GM12892 (cell line): ENCODE measurements around the gene TMOD3.
A peak's percentile ranks its signal among the peaks of the same experiment; 100 is the strongest.

ENCODE experiments used
- DNase-seq: peaks from one replicate; pipeline ENCODE4 v3.0.0; 2011; ENCODE audit not compliant: insufficient read length
- FAIRE-seq: peaks from 2 replicates; lab custom pipeline; 2011; peaks lifted over from hg19 to GRCh38; lab: Jason Lieb, UNC
- POLR2A ChIP-seq: IDR thresholded peaks from 2 replicates; pipeline ENCODE4 v1.6.1; 2011; ENCODE audit warnings: low read depth, low read length, control low read depth
- POLR2AphosphoS5 ChIP-seq: IDR thresholded peaks from 2 replicates; pipeline ENCODE4 v1.6.1; 2011; ENCODE audit warnings: low read depth, low read length, control low read depth
- TAF1 ChIP-seq: IDR thresholded peaks from 2 replicates; pipeline ENCODE4 v1.6.1; 2011; ENCODE audit warnings: low read depth, mild to moderate bottlenecking, control low read depth, low read length, borderline replicate concordance

Gene TMOD3

GRCh38 chr15:51833772-51834171 lies 4.3 kb downstream of the TMOD3 start:
- no peak for DNase-seq
- FAIRE-seq = no peak
- TF ChIP-seq TAF1 (no peak), POLR2AphosphoS5 (no peak), POLR2A (no peak)

GRCh38 chr15:51837792-51838251 lies 8.4 kb downstream of the TMOD3 start:
- no peak for TF ChIP-seq POLR2A
- FAIRE-seq (no peak), DNase-seq (no peak)

DNA sequence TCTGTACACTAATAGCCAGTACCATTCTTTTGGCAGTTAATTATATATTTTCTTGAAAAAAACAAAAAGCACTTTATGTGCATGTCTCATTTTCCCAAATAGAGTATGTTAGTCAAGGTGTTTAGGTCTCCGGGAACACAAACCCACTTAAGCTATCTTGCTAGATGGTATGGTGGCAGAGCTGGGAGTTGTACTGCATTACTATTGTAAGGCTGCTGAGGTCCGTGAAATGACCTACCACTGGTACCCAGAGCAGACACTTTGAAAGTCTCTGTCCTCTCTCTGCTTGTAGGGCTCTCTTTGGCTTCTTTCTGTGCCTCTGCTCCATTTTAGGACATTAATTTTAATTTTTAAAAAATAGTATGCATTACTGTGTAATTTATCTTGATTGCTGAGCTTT lies 8.8 kb downstream of the TMOD3 start:
- DNase-seq (no peak), FAIRE-seq (no peak)
- TF ChIP-seq POLR2A = no peak
- TF ChIP-seq POLR2AphosphoS5 = no peak
- no peak for TF ChIP-seq TAF1

DNA sequence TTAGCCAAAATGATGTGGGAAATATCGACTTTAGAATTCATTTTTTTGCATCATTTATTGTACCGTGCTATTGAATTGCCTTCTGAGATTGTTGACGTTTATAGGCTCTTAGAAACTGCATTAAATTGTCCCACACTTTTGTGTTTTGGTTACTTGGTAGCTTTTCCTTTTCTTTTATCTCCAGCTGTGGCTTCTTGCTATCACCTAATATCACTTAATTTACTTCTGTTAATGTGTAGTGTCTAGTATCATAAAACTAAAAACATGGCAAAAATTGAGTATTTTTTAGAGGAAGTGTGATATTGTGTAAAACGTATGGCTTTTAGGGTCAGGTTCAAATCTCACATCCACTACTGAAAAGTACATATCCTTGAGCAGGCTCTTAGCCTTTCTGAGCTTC lies 11.2 kb downstream of the TMOD3 start:
- FAIRE-seq (no peak), DNase-seq (no peak)
- TF ChIP-seq POLR2A (no peak), TAF1 (no peak), POLR2AphosphoS5 (no peak)

DNA sequence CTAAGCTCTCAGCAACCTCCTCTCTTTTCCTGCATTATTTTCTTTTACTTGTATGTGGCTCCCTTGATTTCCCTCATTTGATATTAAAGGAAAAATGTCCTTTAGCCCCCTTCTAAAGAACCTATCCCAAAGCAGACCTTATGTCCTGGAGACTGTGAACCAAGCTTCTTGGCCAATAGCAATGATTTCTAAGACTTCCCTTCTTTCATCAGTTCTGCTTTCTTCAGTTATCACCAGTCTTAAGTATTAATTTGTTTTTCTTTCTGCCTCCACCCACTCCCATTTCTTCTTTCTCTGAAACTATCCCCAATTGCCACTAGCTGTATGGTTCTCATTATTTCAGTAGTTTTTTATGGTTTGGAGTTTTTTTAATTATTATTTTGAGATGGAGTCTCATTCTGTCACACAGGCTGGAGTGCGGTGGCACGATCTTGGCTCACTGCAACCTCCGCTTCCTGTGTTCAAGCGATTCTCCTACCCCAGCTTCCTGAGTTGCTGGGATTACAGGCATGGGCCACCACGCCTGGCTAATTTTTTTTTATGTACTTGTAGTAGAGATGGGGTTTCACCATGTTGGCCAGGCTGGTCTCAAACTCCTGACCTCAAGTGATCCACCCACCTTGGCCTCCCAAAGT lies 12.1 kb downstream of the TMOD3 start:
- FAIRE-seq (no peak), DNase-seq (no peak)
- TF ChIP-seq TAF1 (no peak), POLR2AphosphoS5 (no peak)

DNA sequence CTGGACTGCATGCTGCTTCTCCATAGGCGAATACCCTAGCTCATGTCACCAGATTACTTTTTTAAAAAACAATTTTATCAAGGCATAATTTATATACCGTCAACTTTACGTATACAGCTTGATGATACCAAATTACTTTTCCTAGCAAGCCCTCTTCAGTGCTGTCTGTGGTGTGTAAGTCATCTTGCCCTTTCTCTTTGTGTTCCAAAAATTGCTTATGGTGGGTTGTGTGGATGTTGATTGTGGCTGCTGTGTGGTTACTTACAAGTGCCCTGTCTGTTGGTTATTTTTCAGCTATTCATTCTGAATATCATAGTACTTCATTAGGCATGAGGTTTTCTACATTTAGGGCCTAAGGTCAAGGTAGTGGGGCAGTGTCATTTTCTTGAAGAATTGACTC lies 12.8 kb downstream of the TMOD3 start:
- FAIRE-seq (no peak), DNase-seq (no peak)
- TF ChIP-seq POLR2AphosphoS5 = no peak
- no peak for TF ChIP-seq POLR2A
- no peak for TF ChIP-seq TAF1

DNA sequence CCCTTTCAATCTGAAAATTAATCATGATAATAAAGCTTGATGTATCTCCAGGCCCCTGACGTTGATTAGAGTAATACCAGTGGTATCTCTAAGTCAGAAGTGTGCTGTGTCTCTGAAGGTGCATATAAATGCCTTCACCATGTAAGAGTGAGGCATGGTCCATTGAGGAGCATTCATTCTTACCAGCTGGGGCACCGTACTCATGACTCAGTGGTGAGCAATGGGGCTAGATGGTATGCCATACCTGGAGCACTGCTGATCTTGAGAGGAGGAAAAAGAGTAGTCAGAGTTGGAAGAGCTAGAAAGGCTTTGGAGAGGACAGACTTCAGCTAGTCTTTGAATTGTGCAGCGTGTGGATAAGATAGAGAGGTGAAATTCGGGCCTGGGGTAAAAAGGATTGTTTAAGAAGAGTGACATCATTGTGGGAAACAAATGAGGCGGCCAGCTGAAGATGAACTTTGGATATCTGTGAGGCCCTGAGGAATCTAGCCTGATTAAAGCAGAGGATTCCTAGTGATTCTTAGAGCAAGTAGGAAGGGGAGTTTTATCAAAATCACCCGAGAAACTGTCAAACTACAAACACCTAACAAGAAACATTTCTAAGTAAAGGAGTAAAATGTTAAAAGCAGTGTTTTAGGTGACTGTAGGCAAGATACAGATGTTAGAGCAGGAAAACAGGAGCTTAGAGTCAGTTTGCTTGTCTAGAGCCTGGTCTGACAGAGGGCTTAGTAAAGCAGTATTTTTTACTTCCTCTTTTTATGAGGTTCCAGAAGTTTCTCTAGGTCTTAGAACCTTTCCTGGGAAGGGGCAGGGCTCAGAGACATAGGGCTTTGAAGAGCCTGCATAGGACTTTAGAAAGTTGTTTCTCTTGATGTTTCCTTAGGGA lies 13.6 kb downstream of the TMOD3 start:
- DNase-seq (no peak), FAIRE-seq (peak; percentile 24)
- TF ChIP-seq TAF1 (no peak), POLR2AphosphoS5 (no peak), POLR2A (no peak)

- DNase-seq (no peak), FAIRE-seq (no peak)
- TF ChIP-seq TAF1 (no peak), POLR2AphosphoS5 (no peak), POLR2A (no peak)
These were observed 15.4 kb downstream of the TMOD3 start for GRCh38 chr15:51844747-51845426.

DNA sequence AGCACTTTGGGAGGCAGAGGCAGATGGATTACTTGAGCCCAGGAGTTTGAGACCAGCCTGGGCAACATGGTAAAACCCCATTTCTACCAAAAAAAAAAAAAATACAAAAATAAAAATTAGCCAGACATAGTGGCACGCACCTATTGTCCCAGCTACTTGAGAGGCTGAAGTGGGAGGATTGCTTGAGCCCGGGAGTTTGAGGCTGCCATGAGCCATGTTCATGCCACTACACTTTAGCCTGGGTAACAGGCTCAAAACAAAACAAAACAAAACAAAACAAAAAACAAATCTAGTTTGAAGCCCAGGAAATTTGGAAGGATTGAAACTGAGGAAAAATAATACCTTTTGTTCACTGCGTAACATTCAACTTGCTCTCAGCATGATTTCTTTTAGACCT lies 16.6 kb downstream of the TMOD3 start:
- no peak for FAIRE-seq
- DNase-seq = no peak
- no peak for TF ChIP-seq POLR2AphosphoS5
- no peak for TF ChIP-seq POLR2A
- no peak for TF ChIP-seq TAF1

GRCh38 chr15:51846463-51847230 lies 17.2 kb downstream of the TMOD3 start:
- TF ChIP-seq POLR2AphosphoS5 (no peak), POLR2A (no peak), TAF1 (no peak)
- FAIRE-seq = no peak
- DNase-seq = no peak

DNA sequence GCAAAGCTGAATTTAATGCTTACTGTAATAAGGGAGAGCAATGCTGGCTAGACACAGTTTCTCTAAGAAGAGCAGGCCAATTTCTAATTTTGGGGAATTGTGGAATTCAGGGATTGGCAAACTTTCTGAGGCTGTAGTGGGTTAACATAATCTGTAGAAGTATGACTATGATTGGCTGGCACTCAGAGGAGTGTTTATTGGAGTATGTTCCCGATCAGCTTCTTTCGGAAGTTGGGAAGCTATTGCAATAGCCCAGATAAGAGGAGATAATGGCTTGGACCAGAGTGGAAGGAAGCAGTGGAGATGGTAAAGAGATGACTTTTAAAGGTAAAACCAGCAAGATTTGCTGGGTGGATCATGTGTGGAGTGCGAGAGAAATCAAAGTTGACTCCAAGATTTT lies 19.4 kb downstream of the TMOD3 start:
- TF ChIP-seq POLR2A (no peak), POLR2AphosphoS5 (no peak), TAF1 (no peak)
- DNase-seq (no peak), FAIRE-seq (no peak)
